EH (cell line): Measurements from ENCODE around the gene RASGRF2.
A peak's percentile ranks its signal among the peaks of the same experiment; 100 is the strongest.

Experiments used
- DNase-seq: peaks from one replicate; pipeline ENCODE4 v3.0.0-alpha.2; 2015; ENCODE audit warnings: low read depth

RASGRF2 gene

GRCh38 chr5:80951366-80951765 lies 8.8 kb upstream of the RASGRF2 start:
- DNase-seq, result no peak

GRCh38 chr5:80953587-80953986 lies 6.6 kb upstream of the RASGRF2 start:
- DNase-seq, result no peak

DNA sequence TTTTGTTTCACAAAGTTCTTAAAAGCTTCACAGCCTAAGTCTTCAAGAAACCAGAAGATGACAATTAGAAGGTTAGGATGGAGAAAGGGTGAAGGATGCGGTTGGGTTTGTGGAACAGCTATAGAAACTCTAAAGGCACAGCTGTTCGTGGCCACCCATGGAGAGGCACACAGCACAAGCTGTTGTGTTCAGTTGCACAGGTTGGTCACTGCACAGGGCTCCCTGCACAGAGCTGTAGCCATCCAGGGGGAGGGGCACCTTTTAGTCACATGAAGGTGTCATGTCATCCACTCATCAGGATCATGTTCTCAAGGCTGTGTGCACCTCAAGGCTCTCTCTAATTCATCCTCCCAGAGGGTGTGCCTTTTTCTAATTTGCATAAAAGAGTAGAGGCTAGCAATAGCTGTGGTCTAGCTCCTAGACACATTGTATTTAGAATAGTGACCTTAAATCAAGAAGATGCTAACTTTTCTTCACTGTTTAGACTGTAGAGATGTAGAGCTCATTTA lies 5.0 kb upstream of the RASGRF2 start:
- DNase-seq, result no peak

DNA sequence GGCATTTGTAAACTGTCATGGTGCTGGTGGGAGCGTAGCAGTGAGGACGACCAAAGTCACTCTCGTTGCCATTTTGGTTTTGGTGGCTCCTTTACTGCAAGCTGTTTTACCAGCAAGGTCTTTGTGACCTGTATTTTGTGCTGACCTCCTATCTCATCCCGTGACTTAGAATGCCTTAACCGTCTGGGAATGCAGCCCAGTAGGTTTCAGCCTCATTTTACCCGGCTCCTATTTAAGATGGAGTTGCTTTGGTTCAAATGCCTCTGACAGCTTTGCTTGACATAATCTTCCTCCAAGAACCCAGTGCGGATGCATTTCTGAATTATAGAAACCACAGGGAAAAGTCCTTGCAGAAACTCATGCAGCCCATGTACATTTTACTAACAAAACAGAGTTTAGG lies 3.9 kb upstream of the RASGRF2 start:
- DNase-seq, result no peak

DNA sequence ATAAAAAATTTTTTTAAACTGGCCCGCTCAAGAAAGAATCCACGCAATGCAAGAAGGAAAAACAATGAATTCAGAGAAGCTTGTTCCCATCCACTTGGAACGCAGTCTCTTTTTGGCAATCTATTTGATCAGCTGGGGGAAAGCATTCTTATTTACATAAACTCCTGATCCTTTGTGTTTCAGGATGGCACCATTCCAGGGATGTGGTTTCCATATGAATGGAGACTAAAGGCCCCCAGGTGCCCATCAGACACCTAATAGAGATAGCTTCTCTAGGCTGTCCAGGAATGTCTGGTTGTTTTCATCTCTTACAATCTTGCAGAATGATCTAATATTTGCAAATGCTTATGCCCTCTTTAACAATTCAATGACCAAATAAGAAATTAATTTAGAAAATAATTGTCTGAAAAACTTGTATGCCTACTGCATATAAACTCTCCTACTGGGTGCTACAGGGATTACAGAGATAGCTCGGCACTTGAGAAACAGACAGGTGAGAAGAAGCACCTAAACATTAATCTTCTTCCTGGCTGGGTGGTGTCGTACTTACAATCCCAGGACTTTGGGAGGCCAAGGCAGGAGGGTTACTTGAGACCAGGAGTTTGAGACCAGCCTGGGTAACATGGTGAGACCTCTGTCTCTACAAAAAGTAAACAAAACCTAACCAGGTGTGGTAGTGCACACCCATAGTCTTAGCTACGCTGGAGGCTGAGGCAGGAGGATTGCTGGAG lies 3.0 kb upstream of the RASGRF2 start:
- no peak for DNase-seq

GRCh38 chr5:80958616-80959015 lies 1.5 kb upstream of the RASGRF2 start:
- no peak for DNase-seq

DNA sequence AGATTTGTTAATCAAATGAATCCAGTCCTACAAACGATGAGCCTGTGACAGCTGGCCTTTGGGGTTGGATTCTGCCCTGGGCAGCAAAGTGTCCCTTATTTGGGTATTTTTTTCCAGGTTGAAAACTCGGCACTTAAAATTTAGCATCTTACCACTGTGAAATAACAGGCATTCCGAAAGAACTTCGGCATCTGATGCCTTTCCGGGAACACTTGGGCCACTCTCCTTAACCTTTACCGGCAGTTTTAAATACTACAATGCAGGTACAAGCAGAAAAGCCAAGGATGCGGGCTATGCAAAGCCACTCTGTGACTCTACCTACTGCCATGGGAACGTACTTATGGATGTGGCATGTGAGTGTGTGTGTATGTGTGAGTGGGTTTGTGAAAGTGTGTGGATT lies 1.0 kb upstream of the RASGRF2 start:
- DNase-seq, result no peak

- peak; percentile 9 for DNase-seq
Observed at GRCh38 chr5:80960531-80961375, 590 bp downstream of the RASGRF2 start.

GRCh38 chr5:80961376-80962281 lies 1.5 kb downstream of the RASGRF2 start:
- no peak for DNase-seq

GRCh38 chr5:80962630-80963520 lies 2.7 kb downstream of the RASGRF2 start:
- DNase-seq, result no peak

DNA sequence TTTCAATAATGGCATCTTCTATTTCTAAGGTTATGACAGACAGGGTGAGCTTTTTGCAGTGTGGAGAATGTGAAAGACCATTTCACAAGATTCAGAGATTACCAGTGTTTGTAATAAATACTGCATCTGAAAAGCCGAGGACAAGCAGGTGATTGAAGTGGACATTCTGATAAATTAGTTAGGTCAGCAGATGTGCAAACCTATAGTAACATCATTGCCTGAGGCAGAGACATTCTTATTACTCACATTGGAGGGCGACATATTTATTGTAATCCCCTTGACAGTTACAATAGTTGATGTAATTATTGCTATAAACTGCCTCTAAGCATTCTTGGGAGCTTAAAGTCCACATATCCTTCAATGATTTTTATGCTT lies 3.3 kb downstream of the RASGRF2 start:
- DNase-seq, result no peak

- peak; percentile 62 for DNase-seq
Observed at GRCh38 chr5:80963966-80964481, 3.9 kb downstream of the RASGRF2 start.

DNA sequence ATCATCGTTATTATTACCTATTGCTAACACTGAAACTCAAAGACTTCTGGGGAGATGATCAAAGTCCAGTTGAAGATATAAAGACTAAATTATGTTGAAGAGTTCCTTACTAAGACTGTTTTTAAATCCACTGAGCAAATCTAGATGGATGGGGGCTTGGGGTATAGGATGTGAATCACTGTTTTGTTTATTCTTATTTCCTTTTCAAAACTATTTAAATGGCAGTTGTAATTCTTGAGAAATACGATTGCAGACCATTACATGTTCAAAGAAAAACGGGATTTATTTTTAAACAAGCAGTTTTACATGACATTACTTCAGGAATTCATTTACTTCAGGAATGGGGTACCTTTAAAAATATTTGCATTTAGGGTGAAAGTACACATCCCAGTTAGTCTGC lies 4.3 kb downstream of the RASGRF2 start:
- peak; percentile 34 for DNase-seq

DNA sequence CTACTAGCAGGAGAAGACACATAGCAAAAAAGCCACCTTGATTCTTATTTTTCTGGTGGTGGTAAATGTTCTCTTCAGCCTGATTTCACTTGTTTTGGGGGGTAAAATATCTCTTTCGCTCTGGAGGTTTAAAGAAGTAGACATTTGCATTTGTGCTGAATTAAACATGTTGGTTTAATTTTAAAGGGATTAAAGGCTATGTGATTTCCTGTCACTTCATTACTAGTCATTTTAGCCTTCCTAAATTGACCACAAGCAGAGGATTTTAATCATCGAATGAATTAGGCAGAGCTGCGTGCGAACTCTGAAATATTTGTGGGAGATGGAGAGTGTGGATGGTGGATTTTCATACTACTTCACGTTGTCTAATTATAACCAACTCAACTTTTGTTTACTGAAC lies 4.8 kb downstream of the RASGRF2 start:
- peak; percentile 30 for DNase-seq

DNA sequence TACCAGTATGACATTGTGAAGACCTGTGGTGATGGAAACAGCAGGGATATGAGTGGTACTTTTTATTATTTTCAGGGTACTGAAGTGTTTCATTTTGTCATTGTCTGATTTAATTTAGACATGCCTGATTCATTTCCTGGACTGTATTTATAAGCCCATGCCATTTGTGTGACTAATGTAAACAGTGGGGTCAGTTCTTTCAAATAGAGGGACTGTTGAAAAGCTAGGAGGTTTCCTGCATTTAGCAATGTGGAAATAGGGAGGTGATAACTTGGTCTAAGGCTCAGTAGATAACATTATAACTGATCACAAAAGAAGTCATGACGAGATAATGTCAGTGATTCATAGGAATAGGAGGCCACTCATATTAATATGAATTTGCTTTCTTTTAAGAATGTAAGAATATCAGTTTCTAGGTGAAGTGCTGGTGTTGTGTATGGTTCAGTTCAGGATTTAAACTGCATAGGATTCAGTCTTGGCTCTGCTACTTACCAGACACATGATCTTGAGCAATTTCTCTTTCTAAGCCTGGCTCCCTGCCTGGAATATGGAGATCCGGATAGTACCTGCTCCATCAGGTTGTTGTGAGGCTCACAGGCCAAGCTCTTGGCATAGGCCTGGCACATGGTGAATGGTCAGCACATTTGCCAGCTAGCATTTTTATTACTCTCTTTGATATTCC lies 7.5 kb downstream of the RASGRF2 start:
- peak; percentile 85 for DNase-seq

DNA sequence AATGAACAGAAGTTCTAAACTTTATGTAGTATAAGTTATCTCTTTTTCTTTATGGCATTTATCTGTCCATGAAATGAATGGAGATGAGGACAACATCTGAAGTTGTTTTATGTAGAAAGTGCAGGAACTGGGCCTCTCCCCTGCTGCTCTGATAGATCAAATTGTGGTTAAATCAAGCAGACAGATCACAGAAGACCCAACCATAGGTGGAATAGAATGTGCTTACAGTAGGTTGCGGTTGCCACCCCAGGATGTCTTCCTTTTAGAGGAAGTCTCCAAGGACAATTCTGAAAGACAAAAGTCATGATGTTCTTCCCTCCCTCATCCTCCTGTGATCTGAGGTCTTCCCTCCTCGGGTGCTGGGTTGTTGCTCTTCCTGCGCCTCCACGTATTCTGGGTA lies 12.9 kb downstream of the RASGRF2 start:
- no peak for DNase-seq

DNA sequence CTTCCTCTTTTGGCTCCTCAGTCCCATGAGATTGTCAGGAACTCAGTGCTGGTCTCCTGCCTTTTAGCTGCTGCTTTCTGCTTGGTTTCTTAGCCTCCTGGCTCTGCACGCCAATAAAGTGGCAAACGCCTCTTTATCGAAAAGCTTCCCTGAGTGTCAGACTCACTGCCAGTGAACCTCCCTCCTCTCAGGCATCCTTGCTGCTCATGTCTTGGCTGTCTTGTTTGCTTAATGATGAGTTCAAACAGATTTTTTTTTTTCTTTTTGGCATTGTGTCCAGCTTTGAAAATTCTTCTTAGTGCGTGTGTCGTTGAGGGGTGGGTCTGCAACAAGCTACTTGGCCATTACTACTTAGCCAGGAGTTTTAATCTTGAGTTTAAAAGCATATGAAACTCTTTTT lies 14.9 kb downstream of the RASGRF2 start:
- DNase-seq, result no peak

DNA sequence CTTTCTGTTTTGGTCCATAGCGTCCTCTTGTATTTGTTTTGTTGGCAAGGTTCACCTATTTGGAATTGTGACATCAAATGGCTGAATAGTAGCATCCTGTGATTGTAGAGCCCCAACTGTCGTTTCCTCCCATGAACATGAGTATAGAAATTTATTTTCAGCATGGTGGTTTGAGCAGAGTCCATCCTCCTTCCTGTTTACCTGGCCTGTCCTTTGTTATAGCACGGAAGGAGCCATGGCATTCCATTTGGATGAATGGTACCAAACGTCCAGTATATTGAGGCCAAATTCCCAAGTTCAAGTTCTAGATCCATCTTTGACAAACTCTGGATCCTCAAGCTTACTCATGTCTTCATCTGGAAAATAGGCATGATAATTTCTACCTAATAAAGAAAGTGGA lies 16.8 kb downstream of the RASGRF2 start:
- DNase-seq, result no peak

GRCh38 chr5:80977764-80978163 lies 17.6 kb downstream of the RASGRF2 start:
- DNase-seq, result no peak

- no peak for DNase-seq
Observed at GRCh38 chr5:80978772-80979317, 18.7 kb downstream of the RASGRF2 start.
